GM19025 (cell line): ENCODE data around the gene CYP11A1.
"Not testable (repeated sequence)": the region's sequence is repeated elsewhere in the genome, so short reads cannot be mapped to it uniquely, and the experiment has no call there.

ENCODE experiments used
- ATAC-seq: cut with Tn5 transposase; IDR thresholded peaks from one replicate; pipeline ENCODE4 v1.9.1; 2021; ENCODE audit warnings: mild to moderate bottlenecking, low read depth, moderate library complexity; ENCODE audit not compliant: unreplicated experiment

Gene CYP11A1

GRCh38 chr15:74376825-74377581 is 9.6 kb upstream of the CYP11A1 start:
- no peak for ATAC-seq

GRCh38 chr15:74376226-74376625 is 8.8 kb upstream of the CYP11A1 start:
- ATAC-seq, result no peak

- no peak for ATAC-seq
These were observed 7.9 kb upstream of the CYP11A1 start for GRCh38 chr15:74375303-74375693.

- no peak for ATAC-seq
These were observed 7.3 kb upstream of the CYP11A1 start for GRCh38 chr15:74374648-74375302.

GRCh38 chr15:74373731-74374647 is 6.5 kb upstream of the CYP11A1 start:
- ATAC-seq, result peak; percentile 66

- ATAC-seq, result no peak
These were observed 5.7 kb upstream of the CYP11A1 start for GRCh38 chr15:74373056-74373650.

GRCh38 chr15:74370471-74370870 is 3.0 kb upstream of the CYP11A1 start:
- ATAC-seq, result no peak

GRCh38 chr15:74369756-74370155 is 2.3 kb upstream of the CYP11A1 start:
- no peak for ATAC-seq

GRCh38 chr15:74369084-74369745 is 1.8 kb upstream of the CYP11A1 start:
- ATAC-seq, result no peak

- ATAC-seq, result no peak
These were observed 675 bp upstream of the CYP11A1 start for GRCh38 chr15:74368121-74368520.

GRCh38 chr15:74365598-74366445 is 1.6 kb downstream of the CYP11A1 start:
- no peak for ATAC-seq

- no peak for ATAC-seq
These were observed 2.4 kb downstream of the CYP11A1 start for GRCh38 chr15:74364936-74365597.

- no peak for ATAC-seq
These were observed 5.0 kb downstream of the CYP11A1 start for GRCh38 chr15:74362482-74362881.

- ATAC-seq, result not testable (repeated sequence)
These were observed 6.6 kb downstream of the CYP11A1 start for GRCh38 chr15:74360855-74361254.

- not testable (repeated sequence) for ATAC-seq
These were observed 8.1 kb downstream of the CYP11A1 start for GRCh38 chr15:74359376-74359775.

GRCh38 chr15:74357514-74357913 is 9.9 kb downstream of the CYP11A1 start:
- ATAC-seq, result not testable (repeated sequence)

GRCh38 chr15:74356050-74356449 is 11.4 kb downstream of the CYP11A1 start:
- not testable (repeated sequence) for ATAC-seq

GRCh38 chr15:74353992-74354391 is 13.5 kb downstream of the CYP11A1 start:
- ATAC-seq, result not testable (repeated sequence)
